Activated CD4-positive, alpha-beta T cell treated with anti-CD3 and anti-CD28 coated beads, Interleukin-2, amount 50 U/mL, for 16 hours (primary cell): Measurements from ENCODE around the gene HAP1.
A peak's percentile ranks its signal among the peaks of the same experiment; 100 is the strongest.
"Not testable (repeated sequence)": the region's sequence is repeated elsewhere in the genome, so short reads cannot be mapped to it uniquely, and the experiment has no call there.

Source experiments
- DNase-seq: peaks from one replicate; pipeline ENCODE4 v3.0.0-alpha.2; 2020

Gene HAP1

DNA sequence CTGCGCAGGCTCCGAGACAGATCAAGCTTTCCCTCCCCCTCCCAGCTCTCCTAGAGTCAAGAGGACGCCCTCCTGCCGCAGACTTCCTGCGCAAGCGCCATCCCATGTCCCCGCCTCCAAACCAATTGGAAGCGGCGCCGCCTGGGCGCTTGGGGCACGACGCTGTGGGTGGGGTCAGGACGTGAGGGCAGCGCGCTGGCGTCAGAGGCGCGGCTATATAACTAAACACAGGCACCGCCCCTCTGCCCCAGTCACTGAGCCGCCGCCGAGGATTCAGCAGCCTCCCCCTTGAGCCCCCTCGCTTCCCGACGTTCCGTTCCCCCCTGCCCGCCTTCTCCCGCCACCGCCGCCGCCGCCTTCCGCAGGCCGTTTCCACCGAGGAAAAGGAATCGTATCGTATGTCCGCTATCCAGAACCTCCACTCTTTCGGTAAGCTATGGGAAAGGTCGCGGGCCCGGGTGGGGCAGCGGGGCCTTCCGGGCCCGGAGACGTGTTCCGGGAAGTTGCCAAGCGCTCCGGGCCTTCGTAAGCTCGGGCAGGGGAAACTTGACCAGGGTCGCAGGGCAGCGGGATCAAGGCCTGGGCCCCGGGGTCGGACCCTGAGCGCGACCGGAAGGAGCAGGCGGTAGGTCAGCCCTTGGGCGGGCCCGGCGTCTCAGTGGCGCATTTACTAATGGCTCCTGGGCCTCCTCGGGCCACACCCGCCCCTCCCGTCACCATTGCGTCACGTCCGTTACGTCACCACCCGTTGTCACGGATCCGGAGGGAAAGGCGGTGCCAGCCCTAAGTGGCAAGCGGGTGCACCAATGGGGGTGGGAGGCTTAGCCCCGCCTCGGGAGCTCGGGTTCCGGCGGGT, 45.6 kb downstream of the HAP1 start, which contains the start of gene EIF1:
EIF1 (plus strand) TSS at position 245 of the 856 bp plus-strand sequence; CDS start at position 399, 154 bp downstream.
- peak; percentile 100 for DNase-seq

- peak; percentile 70 for DNase-seq
Observed at GRCh38 chr17:41687828-41688640, 46.4 kb downstream of the HAP1 start.

DNA sequence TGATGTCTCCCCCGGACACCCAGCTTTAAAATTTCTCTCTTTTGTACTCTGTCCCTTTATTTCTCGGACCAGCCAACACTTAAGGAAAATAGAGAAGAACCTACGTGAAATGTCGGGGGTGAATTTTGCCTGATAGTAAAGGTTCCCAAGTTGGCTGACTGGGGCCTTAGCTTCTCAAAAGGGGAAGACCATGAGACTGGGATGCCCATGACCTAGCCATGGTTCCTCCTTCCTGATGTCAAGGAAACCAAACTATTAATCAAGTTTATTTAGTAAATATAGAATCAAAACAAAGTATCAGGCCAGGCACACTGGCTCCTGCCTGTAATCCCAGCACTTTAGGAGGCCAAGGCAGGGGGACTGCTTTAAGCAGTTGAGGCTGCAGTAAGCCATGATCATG, 48.2 kb downstream of the HAP1 start:
- no peak for DNase-seq

DNA sequence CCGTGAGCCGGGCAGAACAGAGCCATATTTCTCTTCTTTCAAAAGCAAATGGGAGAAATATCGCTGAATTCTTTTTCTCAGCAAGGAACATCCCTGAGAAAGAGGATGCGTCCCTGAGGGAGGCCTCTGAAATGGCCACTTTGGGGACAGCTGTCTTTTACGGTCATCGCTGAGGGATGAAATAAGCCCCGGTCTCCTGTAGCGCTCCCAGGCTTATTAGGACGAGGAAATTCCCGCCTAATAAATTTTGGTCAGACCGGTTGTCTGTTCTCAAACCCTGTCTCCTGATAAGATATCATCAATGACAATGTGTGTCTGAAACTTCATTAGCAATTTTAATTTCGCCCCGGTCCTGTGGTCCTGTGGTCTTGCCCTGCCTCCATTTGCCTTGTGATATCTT, 48.7 kb downstream of the HAP1 start:
- DNase-seq: not testable (repeated sequence)

GRCh38 chr17:41684035-41684434, 50.4 kb downstream of the HAP1 start:
- DNase-seq: no peak

- no peak for DNase-seq
Observed at GRCh38 chr17:41683441-41684007, 50.9 kb downstream of the HAP1 start.

GRCh38 chr17:41682631-41683030, 51.8 kb downstream of the HAP1 start:
- no peak for DNase-seq

GRCh38 chr17:41681776-41682175, 52.7 kb downstream of the HAP1 start:
- DNase-seq: no peak

DNA sequence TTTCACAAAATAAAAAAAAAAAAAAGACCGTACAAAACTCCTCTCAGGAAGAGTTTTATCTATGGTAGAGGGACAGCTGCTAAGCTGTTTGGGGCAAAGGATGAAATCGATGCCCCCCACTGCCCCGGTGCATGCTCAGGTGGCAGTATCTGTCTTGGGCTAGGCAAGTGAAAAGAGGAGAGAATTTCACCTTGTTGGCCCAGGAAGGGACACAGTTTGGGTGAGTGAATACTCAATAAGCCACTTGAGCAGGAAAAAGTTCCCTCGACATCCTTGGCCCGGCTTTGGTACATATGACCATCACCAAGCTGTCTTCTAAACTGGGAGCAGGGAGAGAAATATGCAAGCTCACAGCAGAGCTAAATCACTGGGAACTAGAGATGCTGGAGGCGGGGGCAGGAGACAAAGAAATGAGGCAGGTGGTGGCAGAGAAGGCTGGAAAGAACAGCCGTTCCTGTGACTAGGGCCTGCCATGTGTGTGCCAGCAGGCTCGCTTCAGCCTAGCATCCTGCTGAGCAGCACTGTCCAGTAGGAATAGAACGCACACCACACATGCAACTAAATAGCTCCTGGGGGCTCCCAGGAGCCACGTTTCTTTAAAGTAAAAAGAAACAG, 53.9 kb downstream of the HAP1 start:
- DNase-seq: no peak

GRCh38 chr17:41679740-41680425, 54.6 kb downstream of the HAP1 start:
- no peak for DNase-seq

GRCh38 chr17:41678907-41679739, 55.3 kb downstream of the HAP1 start:
- peak; percentile 93 for DNase-seq

GRCh38 chr17:41678411-41678906, 56.0 kb downstream of the HAP1 start:
- DNase-seq: peak; percentile 48

DNA sequence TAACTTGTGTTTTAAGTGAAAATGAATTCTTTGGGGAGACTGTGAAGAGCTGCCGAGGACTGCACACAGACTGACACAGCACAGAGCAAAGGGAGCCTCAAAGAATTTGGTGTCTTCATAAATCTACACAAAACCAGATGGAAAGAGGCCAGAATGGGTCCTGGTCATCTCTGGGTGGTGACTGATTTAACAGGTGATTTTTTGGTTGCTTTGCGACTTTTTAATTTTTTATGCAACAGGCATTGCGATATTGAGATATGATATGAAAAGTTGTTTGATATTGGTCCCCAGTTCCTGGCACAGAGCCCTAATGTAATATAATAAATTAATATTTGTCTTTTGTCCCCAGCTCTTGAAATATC, 58.4 kb downstream of the HAP1 start:
- no peak for DNase-seq

- not testable (repeated sequence) for DNase-seq
Observed at GRCh38 chr17:41675157-41676057, 59.0 kb downstream of the HAP1 start.
